GM12873 (cell line): ENCODE results near the gene SORT1.

Experiments used
- CTCF ChIP-seq: IDR thresholded peaks from 2 replicates; pipeline ENCODE4 v1.5.1; 2012; ENCODE audit warnings: low read depth, mild to moderate bottlenecking, moderate library complexity, low read length, control low read depth; ENCODE audit not compliant: insufficient read depth; ENCODE audit errors: missing control alignments

SORT1 gene

GRCh38 chr1:109361069-109361468 is 36.6 kb downstream of the SORT1 start:
- TF ChIP-seq CTCF = no peak

- no peak for TF ChIP-seq CTCF
Measured at GRCh38 chr1:109357616-109358015, 40.1 kb downstream of the SORT1 start.

- no peak for TF ChIP-seq CTCF
Measured at GRCh38 chr1:109356915-109357314, 40.8 kb downstream of the SORT1 start.

- no peak for TF ChIP-seq CTCF
Measured at GRCh38 chr1:109356505-109356904, 41.2 kb downstream of the SORT1 start.

GRCh38 chr1:109354929-109355328 is 42.8 kb downstream of the SORT1 start:
- TF ChIP-seq CTCF = no peak

GRCh38 chr1:109351457-109351856 is 46.3 kb downstream of the SORT1 start:
- no peak for TF ChIP-seq CTCF

GRCh38 chr1:109350655-109351054 is 47.1 kb downstream of the SORT1 start:
- TF ChIP-seq CTCF = no peak
